GM19468 (cell line): ENCODE measurements around the gene PTPRD.
"Not testable (repeated sequence)": the region's sequence is repeated elsewhere in the genome, so short reads cannot be mapped to it uniquely, and the experiment has no call there.

Experiments used
- ATAC-seq: cut with Tn5 transposase; IDR thresholded peaks from one replicate; pipeline ENCODE4 v1.9.1; 2021; ENCODE audit warnings: mild to moderate bottlenecking, moderate library complexity, moderate number of reproducible peaks; ENCODE audit not compliant: unreplicated experiment; ENCODE audit errors: extremely low read depth

The PTPRD gene

DNA sequence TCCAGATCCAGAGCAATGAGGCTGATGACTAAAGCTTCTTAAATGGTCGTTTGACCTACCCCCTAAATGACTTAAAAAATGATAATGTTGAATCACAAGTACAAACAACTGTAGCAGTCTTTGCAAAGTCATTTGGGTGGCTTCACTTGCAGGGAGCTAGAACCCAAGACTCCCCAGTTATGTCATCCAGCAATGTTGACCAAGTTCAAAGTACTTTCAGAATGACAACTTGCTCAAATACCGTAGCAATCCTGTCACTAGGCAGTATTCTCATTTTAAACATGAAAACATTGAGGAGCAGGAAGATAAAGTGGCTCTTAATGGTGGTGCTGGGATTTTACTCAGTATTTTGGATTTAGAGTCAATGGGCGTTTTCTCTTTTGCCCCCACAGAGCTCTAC is 1596.2 kb downstream of the PTPRD start:
- ATAC-seq, result no peak

DNA sequence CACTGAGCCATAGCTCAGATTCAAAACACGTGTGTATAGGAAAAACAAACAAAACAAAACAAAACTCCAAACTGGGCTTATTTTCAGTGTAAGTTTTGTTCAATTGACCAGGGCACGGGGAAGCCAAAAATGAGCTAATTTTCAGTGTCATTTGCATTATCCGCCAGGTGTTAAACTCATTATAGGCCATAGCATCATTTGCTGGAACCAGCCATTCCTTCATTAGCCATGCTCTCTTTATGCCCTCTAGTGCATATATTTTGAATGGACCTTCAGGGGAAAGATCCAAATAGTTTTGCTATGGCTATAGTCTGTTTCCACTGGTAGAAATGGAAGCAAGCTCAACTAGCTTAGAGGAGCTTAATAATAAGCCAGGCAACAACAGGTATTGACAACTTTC is 1608.0 kb downstream of the PTPRD start:
- no peak for ATAC-seq

DNA sequence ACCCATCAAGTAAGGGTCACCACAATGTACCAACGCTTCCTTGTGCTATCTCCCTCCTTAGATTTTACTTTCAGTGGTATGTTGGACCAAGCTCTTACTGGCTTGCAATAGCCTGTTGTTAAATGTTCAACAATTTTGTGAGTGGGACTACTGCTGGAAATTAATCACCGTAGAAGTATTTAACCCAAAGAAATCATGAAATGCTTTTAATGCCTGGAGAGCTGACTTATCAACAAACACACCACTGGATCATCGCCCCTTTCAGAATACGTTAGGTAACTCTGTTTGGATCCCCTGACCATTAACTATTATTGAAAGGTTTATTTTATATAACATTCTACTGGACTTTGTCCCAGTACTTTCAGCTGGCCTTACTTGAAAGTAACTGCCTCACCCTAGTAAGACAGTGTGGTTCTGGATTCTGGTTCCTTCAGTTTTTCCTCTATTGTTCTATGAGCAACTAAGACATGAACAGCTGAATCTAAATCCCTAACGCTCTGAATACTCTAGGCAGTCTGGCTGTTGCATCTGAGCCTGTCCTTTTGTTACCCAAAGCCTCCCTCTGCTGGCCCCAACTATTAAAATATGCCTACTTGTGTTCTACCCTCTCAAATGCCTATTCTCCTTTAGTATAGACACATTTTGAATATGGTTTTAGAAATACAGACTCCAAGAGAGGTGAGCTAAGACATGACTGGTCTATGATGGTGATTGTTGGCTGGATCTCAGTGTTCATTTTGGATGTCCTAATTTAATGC is 1609.8 kb downstream of the PTPRD start:
- ATAC-seq, result no peak

DNA sequence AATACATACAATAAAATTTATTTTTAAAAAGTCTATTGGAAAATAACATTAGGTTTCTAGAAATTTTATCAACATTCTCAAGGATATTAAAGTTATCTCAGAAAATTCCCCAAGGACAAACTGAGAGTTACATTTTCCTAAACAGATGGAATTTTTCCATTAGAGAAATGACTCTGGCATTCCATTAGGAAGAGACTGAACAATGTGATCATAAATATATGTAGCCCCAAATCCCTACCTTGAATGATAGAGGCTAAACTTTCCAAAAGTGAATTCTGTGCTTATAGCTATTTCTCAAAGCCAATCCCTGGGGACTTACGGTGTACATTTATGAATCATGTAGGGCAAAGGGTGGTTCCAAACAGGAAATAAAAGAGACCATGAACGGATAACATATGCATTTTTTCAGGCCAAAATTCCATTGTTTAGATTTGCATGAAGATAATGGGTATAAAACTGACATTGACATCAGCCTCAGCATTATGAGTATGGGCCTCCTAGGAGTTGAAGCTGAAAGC is 1632.2 kb downstream of the PTPRD start:
- ATAC-seq, result no peak

DNA sequence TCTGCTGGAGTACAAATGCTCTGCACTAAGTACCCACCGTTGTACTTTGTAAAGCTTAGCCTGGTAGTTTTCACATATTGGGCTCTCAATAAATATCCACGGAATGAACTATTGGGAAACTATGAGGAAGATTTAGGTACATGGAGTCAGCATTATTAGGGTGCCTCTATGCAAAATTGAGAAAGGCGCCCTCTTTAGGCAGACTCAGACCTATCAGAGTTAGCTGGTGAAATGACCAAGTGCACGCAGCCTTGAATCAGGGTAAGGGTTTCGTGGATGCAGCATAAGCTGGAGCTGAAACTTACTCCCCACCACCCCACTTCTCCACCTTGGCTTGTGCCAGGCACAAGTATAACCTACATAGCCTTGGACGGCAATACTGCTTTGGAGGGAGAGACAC is 1634.5 kb downstream of the PTPRD start:
- ATAC-seq, result no peak

DNA sequence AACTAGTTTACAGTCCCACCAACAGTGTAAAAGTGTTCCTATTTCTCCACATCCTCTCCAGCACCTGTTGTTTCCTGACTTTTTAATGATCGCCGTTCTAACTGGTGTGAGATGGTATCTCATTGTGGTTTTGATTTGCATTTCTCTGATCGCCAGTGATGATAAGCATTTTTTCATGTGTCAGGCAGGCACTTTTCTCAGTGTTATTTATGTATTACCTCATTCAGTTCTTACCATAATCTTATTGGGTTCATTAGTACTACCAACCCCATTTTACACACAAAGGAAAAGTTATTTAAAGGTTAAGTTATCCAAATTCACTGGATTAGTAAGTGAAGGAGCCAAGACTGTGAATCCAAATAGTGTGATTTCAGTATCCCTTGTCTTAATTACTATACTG is 1644.5 kb downstream of the PTPRD start:
- ATAC-seq, result not testable (repeated sequence)

DNA sequence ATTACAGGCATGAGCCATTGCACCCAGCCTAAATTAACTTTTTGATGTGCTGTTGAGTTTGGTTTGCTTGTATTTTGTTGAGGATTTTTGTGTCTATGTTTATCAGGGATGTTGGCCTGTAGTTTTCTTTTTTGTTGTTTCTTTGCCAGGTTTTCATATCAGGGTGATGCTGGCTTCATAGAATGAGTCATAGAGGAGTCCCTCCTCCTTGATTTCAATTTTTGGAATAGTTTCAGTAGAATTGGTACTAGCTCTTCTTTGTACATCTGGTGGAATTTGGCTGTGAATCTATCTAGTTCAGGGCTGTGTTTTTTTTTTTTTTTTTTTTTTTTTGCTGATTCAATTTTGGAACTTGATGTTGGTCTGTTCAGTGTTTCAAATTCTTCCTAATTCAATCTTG is 1648.9 kb downstream of the PTPRD start:
- no peak for ATAC-seq

DNA sequence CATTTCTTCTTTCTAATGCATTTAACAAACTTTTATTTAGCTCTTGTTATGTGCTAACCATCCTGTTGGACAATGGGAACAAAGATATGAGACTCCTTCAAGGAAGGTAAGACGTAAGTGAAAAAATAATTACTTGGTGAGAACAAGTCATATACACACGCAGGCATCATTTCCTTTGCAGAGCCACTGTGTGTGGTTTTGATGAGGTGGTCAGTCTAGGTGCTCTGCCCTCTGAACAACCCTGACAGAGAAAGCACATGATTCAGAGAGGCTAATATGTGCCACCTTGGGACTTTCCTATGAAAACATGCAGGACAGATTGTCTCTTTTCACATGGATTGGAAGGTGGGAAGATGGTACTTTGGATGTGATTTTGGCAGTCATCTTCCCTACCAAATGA is 1650.7 kb downstream of the PTPRD start:
- ATAC-seq, result no peak

DNA sequence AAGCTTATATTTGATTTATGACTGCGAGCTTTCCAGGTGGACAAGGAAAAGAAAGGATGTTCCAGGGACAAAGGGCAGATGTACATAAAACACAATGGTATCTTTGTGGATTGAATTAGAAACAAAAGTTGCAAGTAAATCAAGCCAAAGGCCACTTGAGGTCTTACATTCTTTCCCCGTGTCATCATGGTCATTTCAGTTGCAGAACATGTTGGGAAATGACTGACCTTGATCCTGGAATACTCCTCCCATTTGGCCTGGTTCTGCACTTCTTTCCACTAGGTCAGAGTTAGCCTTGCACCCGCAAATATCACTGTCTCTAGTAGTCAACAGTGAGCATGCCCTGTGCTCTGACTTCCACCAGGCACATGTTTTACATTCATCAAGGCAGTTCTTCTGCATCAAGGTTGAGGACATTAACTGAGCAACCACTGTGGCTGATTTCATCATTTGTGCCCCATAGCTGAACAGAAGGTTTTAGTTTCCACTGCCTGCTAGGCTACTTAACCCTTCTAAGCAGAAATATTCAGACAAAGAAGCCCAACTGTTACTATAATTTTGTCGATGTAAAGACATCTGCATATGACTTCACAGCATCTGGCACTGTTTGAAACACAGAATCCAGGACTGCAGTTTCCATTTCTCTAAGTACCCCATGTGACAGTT is 1651.5 kb downstream of the PTPRD start:
- ATAC-seq, result no peak

DNA sequence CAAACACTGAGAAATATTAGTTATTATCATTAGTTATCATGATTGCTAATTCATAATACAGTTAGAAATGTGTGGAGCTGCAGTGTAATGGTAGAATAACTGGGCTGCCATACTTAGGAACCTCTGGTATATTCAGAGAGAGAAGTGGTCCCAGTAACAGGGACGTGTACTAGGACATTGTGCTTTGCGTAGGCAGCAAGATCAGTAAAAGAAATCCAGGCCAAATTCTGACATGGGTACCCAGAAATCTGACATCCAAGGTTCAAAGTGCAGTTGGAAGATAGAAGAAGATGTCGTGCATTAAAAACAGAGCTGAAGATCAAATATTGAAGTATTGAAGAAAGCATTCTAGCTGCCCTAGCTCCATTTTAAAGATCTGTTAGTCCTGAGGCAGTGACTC is 1652.5 kb downstream of the PTPRD start:
- ATAC-seq, result no peak

DNA sequence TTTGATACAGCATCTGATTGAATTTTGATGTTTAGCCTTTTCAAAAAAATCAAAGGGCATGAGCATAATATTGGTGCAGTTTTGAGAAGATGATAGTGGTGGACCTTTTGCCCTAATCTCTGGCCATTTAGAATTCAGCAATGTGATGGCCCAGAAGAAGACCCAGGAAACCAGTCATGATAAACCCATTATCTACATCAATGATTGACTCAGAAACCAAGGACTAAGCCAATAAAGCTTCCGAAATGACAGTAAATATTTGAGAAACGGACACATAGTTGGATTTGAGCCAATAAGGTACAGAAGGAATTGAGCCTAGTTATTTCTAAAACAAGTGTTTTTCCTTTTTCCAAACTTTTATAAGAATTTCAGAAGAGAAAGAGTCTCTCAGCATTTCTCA is 1654.4 kb downstream of the PTPRD start:
- no peak for ATAC-seq

DNA sequence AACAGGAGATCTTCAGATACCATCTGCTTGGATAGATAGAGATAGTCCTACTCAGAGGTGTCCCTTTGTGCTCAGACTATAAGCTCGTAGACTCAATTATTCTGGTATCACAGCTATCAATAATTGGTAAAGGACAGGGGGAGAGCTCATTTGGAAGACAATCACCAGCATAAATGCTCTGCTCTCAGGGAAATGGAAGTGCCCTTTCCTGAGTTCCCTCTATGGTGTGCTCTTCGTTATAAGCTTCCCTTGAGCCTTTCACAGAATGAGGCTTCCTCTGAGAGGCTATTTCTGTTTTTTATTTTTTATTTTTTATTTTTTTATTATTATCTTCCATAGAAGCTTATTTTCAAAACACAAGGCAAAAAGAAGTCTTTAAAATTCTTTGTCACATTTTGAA is 1657.5 kb downstream of the PTPRD start:
- no peak for ATAC-seq

DNA sequence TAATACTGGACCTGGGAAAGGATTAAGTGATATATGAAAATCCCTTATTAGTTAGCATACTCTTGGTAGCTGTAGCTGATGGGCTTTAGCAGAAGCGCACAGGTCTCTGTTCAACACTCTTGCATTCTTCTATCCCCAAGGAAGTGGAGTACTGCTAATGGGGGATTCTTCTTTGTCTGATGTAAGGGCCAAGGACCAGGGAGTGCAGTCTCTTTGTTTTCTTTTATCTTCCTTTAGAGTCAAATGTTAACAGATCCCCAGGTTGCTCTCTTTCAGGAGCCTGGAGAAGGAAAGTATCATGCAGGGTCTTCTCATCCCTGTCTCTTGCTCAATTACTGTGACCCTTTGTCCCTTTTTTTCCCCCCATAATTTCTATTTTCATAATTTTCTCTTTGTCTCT is 1666.3 kb downstream of the PTPRD start:
- no peak for ATAC-seq

DNA sequence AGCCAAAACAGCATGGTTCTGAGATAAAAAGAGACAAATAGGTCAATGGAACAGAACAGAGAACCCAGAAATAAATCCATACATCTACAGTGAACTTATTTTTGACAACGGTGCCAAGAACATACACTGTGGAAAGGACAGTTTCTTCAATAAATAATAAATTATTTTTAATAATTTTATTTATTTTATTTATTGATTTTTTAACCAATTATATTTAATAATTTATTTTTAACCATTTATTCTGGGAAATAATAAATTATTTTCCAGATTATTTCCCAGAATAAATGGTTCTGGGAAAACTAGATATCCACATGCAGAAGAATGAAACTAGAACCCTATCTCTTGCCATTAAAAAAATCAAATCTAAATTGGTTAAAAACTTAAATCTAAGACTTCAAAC is 1669.4 kb downstream of the PTPRD start:
- no peak for ATAC-seq

DNA sequence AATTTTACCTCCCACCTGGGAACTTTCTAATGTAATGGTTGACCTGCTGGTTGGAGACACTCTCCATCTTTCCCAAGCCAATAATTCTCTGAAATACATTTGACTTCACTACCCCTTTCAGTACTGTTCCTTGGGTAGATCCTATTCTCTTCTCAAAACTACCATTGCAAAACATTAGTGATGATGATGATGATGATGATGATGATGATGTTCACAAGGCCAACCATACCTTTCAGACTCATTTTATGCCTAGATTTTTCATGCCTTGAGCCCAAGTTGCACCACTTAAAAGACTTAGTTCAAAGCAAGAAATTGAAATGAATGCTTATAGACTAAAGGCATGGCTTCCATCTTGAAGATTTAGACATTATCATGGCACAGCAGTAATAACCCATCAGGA is 1672.2 kb downstream of the PTPRD start:
- no peak for ATAC-seq

DNA sequence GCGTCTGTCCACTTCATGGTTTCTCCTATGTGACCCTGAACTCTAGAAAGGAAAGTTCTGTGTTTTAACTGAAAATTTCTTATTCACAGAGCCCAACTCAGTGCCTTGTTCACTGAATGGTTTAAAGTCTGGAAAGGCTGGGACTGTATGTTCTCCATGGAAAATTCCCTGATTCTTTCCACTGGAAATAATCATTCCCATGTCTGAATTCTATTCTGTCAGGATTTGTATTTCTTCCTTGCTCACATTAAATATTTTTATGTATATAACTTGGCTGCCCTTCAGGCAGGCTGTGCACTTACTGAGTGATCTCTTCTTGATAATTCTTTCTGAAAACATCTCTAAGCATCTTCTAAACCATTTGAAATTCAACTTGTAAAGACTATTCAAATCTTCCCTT is 1686.3 kb downstream of the PTPRD start:
- ATAC-seq, result no peak

DNA sequence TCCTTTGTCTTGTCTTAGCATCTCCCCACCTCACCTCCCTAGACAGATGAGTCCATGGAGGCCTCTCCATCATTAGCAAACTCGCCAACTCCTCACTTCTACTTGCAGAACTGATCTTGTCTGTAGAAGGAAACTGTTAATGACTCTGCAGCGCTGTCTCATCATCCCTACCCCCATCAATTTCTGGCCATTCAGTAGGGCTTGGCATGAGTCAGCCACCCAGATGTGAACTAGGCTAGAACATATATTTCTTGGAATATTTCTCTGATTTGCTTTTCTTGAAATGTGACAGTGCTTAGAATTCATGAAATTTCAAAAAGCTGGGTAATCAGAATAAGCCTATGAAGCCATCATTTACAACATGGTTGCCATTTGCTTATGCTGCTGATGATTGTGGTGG is 1688.2 kb downstream of the PTPRD start:
- ATAC-seq, result no peak

DNA sequence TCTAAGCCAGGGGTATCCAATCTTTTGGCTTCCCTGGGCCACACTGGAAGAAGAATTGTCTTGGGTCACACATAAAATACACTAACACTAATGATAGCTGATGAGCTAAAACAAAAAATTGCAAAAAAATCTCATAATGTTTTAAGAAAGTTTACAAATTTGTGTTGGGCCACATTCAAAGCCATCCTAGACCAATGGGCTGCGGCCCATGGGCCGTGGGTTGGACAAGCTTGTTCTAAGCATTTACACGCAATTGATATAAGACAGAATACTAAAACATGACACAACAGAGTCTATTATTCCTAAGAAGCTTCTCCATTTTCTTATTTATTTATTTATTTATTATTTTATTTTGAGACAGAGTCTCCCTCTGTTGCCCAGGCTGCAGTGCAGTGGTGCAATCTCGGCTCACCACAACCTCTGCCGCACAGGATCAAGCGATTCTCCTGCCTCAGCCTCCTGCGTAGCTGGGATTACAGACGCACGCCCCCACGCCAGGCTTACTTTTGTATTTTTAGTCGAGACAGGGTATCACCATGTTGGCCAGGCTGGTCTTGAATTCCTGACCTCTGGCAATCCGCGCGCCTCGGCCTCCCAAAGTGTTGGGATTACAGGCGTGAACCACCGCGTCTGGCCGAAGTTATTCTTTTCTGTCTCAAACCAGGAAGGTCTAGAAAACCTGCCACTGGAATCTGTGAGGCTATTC is 1692.2 kb downstream of the PTPRD start:
- ATAC-seq, result not testable (repeated sequence)

DNA sequence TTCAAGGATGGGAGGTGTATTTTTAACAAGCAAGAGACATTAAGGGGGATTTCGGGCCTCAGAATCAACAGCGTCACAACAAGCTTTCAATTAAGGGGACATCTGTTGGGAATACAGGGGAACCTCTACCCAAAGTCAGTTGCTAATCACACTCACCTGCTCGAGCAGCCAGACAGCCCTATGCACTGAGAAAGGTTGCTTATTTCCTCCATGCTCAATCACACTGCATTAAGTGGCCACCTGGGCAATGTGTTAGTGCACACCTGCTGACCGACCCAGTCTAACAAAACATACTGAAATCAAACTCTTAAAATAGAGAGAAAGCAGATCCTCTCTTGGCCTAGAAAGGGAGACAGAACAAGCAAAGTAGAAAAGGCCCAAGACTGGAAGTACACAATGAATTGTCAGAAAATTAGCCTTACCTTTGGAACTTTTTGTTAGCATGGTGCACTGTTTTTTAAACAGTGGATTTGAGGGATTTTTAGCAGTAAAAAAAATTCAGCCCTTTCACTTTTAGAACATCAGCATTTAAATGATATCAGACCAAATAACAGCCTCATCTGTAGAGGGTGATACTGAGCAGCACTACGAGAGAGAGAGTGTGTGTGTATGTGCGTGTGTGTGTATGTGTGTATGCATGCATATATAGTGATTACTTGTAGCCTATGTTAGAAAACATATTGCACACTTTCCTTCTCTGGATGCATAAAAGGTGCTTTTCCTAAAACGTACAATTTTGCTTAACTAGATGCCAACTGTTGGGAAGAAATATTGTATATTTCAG is 1694.7 kb downstream of the PTPRD start:
- ATAC-seq, result no peak

DNA sequence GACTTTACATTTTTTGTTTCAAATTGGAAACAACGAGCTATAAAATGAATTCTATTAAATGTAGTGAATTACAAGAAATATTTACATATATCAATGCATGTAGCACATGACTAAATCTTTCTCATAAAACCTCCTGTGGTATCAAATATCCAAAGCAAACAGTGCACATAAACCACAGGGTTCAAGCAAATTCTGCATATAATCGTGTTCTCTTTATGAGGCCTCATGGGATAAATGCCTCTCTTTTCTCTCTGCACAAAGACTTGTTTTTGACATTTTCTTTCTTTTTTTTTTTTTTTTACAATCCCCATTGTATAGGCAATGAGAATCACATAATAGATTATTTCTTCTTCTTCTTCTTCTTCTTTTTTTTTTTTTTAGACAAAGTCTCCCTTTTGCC is 1696.0 kb downstream of the PTPRD start:
- no peak for ATAC-seq
